ENCODE measurements around the gene CPA3. TPM values are rescaled to one million over a fixed set of nuclear protein-coding genes. Genes with fewer than 3 reads are reported as not detected.

CPA3 gene
- polyA plus RNA-seq, 6 donors from 2014 or later, result 0.28 to 0.31 TPM; not detected in 4

DNA sequence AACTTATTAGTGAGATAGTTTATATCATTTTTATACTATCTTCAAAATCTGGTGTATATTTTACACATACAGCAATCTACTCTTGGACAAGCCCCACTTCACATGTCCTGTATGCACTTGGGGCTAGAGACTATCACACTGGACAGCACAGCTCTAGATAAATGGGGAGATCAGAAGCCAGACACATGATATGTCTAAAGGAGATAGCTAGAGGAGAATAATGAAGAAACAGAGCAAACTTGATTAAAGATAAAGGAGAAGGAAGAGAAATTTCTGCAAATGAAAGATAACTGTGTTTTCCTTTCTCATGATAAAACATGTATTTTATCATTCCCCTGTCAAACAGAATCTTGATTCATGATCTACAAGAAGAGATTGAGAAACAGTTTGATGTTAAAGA is 13.0 kb downstream of the CPA3 start:
- ATAC-seq (ENCODE audit: low read depth in 2 of 2), result no peak
- H3K4me1 Mint-ChIP-seq, result no peaks in the 10 kb centered on the region
- peaks cover 5 to 8% (median 6%) of the 10 kb centered on the region in 3 donors for H3K27me3 Mint-ChIP-seq
- no peak overlapping the region for H3K27ac Mint-ChIP-seq
- H3K9me3 Mint-ChIP-seq, result no peaks in the 10 kb centered on the region
- no peak overlapping the region for H3K4me3 Mint-ChIP-seq
- no peak for DNase-seq
- H3K36me3 Mint-ChIP-seq, result no peaks in the 10 kb centered on the region

DNA sequence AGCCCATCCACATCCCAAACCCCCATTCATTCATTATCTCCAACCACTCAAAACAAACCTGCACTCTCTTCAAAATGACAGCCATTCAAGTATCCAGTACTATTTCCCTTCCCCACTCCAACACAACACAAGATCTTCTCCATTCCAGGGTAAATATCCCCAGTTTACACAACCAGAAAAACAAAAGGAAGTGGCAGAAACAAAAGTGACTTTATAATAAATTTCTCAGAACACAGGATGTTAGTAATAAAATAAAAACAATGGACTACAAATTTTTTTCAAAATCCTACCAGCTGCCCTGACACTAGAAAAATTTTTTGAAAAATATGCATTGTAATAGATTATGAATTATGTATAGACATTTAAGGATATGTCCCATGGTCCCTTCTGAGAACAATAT is 14.2 kb downstream of the CPA3 start:
- Mint-ChIP-seq H3K27me3 (peaks cover 4 to 6% (median 6%) of the 10 kb centered on the region in 3 donors), H3K27ac (no peak overlapping the region), H3K4me1 (no peaks in the 10 kb centered on the region), H3K36me3 (no peaks in the 10 kb centered on the region), H3K9me3 (no peaks in the 10 kb centered on the region), H3K4me3 (no peak overlapping the region)
- ATAC-seq (ENCODE audit: low read depth in 2 of 2), result no peak
- no peak for DNase-seq

DNA sequence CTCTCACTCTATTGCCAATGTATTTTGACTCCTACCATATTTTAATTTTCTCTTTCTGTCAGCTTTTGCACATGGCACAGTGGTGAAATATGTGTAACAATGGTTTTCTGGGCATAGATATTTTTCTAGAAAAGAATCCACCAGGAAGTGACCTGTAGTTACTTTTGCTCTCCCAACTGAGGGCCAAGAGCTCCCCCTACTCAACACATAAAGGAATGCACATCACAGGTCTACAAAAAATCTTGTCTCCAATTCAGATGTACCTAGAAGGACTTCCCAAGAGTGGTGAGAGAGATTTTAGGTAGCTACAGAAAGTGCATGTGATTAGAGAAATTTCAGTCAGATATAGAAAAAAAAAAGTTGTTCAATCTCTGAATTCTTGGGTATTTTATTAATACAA is 15.6 kb downstream of the CPA3 start:
- Mint-ChIP-seq H3K36me3 (no peaks in the 10 kb centered on the region), H3K9me3 (peaks cover 0 to 1% (median 0%) of the 10 kb centered on the region in 7 donors), H3K4me1 (no peaks in the 10 kb centered on the region), H3K4me3 (no peak overlapping the region), H3K27me3 (peaks cover 0 to 6% (median 0%) of the 10 kb centered on the region in 3 donors), H3K27ac (no peak overlapping the region)
- DNase-seq, result no peak
- no peak for ATAC-seq (ENCODE audit: low read depth in 2 of 2)

DNA sequence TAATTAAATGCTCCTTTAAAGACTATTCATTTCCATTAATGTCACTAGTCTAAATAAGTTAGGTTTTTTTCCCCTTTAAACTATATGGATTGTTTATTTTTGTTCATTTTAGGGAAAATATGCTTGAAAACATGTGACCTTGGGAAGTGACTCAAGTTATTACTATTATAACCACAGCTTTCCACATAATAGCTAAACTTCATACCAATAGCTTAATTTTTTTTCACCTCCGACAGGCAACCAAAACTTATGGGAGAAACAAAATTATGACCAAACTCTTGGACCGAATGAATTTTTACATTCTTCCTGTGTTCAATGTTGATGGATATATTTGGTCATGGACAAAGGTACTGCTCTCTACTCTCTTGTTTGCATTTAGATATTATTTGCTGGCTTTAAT is 16.2 kb downstream of the CPA3 start:
- H3K27ac Mint-ChIP-seq, result no peak overlapping the region
- ATAC-seq (ENCODE audit: low read depth in 2 of 2), result no peak
- peaks cover 0 to 6% (median 0%) of the 10 kb centered on the region in 3 donors for H3K27me3 Mint-ChIP-seq
- no peak overlapping the region for H3K4me3 Mint-ChIP-seq
- no peaks in the 10 kb centered on the region for H3K36me3 Mint-ChIP-seq
- H3K4me1 Mint-ChIP-seq, result no peaks in the 10 kb centered on the region
- H3K9me3 Mint-ChIP-seq, result peaks cover 0 to 1% (median 0%) of the 10 kb centered on the region in 7 donors
- no peak for DNase-seq

DNA sequence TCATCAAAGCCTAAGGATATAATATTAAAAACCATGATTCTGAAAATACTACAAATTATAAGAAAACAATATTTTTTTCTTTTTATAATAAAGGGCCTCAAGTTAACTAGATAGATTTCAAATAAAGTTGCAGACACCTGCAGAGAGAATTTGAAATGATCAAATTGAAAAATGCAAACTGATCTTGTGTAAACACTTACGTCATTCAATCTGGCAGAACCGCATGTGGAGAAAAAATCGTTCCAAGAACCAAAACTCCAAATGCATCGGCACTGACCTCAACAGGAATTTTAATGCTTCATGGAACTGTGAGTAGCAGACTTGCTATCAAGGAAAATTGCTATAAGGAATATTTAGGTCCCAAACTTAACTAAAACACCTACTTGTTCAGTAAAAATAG is 17.2 kb downstream of the CPA3 start:
- no peak overlapping the region for H3K27ac Mint-ChIP-seq
- peaks cover 0 to 1% (median 0%) of the 10 kb centered on the region in 7 donors for H3K9me3 Mint-ChIP-seq
- no peak overlapping the region for H3K4me3 Mint-ChIP-seq
- H3K36me3 Mint-ChIP-seq, result no peaks in the 10 kb centered on the region
- DNase-seq (no peak), ATAC-seq (ENCODE audit: low read depth in 2 of 2) (no peak)
- no peaks in the 10 kb centered on the region for H3K4me1 Mint-ChIP-seq
- peaks cover 0 to 6% (median 0%) of the 10 kb centered on the region in 3 donors for H3K27me3 Mint-ChIP-seq

DNA sequence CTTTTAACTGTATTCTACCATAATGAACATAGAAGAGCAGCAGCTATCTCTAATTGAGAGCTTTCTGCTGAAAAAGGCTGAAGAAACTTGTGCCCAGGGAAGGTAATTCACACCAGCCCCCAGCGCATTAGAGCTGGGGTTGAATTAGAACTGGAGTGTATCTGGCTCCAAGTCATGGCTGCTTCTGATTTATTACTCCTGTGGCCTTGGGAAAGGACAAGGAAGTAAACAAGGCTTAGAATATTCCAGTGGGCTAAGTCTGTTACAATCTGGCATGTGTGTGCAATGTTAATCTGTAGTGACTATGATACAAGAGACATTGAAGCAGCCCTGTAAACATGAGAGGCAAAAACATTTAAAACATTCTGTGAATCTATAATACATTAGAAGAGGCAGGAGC is 18.1 kb downstream of the CPA3 start:
- Mint-ChIP-seq H3K4me1 (no peaks in the 10 kb centered on the region), H3K9me3 (peaks cover 0 to 1% (median 0%) of the 10 kb centered on the region in 7 donors), H3K27me3 (peaks cover 0 to 6% (median 6%) of the 10 kb centered on the region in 3 donors)

DNA sequence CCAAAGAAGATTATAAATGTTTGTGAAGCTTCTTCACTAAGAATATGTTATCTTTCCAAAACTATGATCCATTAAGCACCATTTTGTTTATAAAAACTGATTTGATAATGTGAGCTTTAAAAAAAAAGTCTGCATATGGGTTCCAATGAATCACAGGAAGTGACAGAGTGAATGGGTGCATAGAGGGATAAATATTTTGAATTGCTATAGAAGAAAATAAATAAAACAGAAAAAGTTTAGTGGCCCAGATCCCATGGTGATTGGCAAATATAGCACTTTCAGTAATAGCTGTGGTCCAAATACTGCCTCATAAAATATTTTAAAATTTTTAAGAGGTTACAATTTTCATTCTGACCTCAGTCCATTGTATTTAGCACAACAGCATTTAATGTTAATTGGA is 19.2 kb downstream of the CPA3 start:
- H3K27ac Mint-ChIP-seq, result no peak overlapping the region
- DNase-seq (no peak), ATAC-seq (ENCODE audit: low read depth in 2 of 2) (no peak)
- H3K9me3 Mint-ChIP-seq, result peaks cover 0 to 1% (median 0%) of the 10 kb centered on the region in 7 donors
- H3K27me3 Mint-ChIP-seq, result peaks cover 0 to 11% (median 2%) of the 10 kb centered on the region in 3 donors
- H3K4me1 Mint-ChIP-seq, result no peaks in the 10 kb centered on the region
- H3K4me3 Mint-ChIP-seq, result no peak overlapping the region
- no peaks in the 10 kb centered on the region for H3K36me3 Mint-ChIP-seq

More for the DNA sequence above, 18.1 kb downstream of the CPA3 start:
- no peak for ATAC-seq (ENCODE audit: low read depth in 2 of 2)
- no peak overlapping the region for H3K4me3 Mint-ChIP-seq
- DNase-seq, result no peak
- H3K27ac Mint-ChIP-seq, result peak overlapping the region in 1 of 6 donors; percentile 16
- H3K36me3 Mint-ChIP-seq, result no peaks in the 10 kb centered on the region

DNA sequence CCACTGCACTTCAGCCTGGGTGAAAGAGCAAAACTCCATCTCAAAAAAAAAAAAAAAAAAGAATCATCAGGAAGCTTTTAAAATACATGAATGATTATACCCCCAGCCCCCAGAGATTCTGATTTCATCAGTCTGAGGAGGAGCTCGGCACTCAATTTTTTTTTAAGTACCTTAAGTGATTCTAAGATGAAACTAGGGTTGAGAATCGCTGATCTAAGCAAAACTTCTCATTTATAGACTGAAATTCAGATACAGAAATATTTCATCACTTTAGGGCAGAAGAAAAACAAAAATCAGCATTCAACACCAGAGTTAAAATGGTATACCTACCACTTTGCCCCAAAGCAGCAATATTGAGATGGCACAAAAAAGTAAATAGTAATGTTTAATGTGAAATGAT is 24.7 kb downstream of the CPA3 start:
- DNase-seq (no peak), ATAC-seq (ENCODE audit: low read depth in 2 of 2) (no peak)
- Mint-ChIP-seq H3K36me3 (no peaks in the 10 kb centered on the region), H3K27me3 (peaks cover 0 to 11% (median 3%) of the 10 kb centered on the region in 3 donors), H3K27ac (no peak overlapping the region), H3K4me1 (no peaks in the 10 kb centered on the region), H3K9me3 (peaks cover 0 to 8% (median 3%) of the 10 kb centered on the region in 7 donors), H3K4me3 (no peak overlapping the region)

DNA sequence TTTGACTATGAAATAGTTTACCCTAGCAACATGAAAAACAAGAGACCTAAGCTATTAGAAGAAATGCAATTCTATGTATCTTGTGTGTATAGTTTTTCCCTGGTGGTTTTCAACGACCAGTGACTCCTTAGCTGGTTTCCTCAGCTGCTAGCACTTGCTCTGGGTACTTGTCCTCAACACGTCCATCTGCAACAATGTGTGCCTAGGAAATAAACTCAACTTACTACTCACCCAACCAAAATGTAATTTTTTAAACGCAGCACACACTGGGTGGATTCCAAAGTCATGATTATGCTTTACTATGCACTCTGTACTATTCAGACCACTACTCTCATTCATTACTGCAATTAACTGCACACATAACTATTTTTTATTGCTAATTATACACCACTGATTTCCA is 31.0 kb downstream of the CPA3 start:
- Mint-ChIP-seq H3K4me3 (no peak overlapping the region), H3K27ac (no peak overlapping the region), H3K27me3 (peaks cover 0 to 15% (median 0%) of the 10 kb centered on the region in 3 donors), H3K4me1 (no peaks in the 10 kb centered on the region), H3K36me3 (no peaks in the 10 kb centered on the region), H3K9me3 (peaks cover 0 to 8% (median 3%) of the 10 kb centered on the region in 7 donors)
- ATAC-seq (ENCODE audit: low read depth in 2 of 2) (no peak), DNase-seq (no peak)

DNA sequence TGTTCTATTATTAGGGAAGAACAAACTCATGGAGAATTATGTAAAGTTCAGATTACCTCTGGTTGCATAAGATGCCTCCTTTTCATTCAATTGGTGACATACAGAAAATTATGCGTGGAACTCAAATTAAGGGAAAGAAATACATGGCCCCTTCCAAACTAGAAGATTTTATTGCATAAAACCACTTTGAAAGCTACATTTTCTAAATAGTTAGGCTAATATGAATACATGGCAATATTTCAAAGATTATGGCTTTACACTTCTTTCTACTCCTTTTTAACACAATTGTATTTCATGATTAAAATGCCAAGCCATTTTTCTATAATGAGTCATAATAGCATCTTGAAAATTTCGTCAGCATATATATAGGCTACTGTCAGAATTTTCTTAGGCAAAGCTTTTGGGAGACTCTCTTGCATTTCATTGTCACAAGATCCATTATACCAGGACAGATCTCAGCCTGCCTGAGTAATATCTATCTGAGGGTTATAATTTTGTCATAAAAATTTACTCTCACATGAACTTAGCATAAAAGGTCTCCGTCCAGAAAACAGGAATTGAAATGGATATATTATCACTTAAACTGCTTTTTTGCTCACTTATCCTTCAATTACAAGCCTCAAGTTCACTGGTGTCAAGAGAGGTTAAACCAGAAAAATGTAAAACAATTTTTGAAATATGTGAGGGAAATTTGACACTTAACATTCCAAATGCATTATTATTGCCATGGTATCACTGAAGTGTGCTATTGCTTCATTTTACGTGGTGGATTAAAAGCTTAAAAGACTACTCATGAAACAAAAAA is 37.1 kb downstream of the CPA3 start:
- Mint-ChIP-seq H3K36me3 (no peaks in the 10 kb centered on the region), H3K4me1 (no peaks in the 10 kb centered on the region), H3K27me3 (peaks cover 6 to 21% (median 9%) of the 10 kb centered on the region in 3 donors), H3K9me3 (no peaks in the 10 kb centered on the region), H3K4me3 (no peak overlapping the region), H3K27ac (no peak overlapping the region)
- no peak for DNase-seq
- ATAC-seq (ENCODE audit: low read depth in 2 of 2), result no peak

DNA sequence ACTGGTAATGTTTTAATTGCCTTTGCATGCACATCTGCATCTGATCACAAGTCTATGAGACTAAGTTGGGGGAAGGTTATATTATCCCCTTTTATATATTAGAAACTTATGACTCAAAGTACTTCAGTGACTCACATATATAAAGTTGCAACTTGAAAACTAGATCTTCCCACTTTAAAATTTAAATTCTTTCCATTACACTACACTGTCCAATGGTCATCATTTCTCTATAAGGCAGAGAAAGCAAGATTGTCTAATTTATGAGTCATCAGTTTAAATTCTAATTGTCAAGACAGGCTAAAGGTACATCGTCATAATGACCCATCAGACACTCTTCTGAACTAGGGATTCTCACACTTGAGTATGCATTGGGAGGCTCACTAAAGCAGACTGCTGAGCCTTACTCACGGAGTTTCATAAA is 37.9 kb downstream of the CPA3 start:
- no peak overlapping the region for H3K4me3 Mint-ChIP-seq
- peaks cover 12 to 18% (median 13%) of the 10 kb centered on the region in 3 donors for H3K27me3 Mint-ChIP-seq
- no peaks in the 10 kb centered on the region for H3K36me3 Mint-ChIP-seq
- no peak for DNase-seq
- no peaks in the 10 kb centered on the region for H3K4me1 Mint-ChIP-seq
- no peaks in the 10 kb centered on the region for H3K9me3 Mint-ChIP-seq
- ATAC-seq (ENCODE audit: low read depth in 2 of 2), result no peak
- H3K27ac Mint-ChIP-seq, result no peak overlapping the region

DNA sequence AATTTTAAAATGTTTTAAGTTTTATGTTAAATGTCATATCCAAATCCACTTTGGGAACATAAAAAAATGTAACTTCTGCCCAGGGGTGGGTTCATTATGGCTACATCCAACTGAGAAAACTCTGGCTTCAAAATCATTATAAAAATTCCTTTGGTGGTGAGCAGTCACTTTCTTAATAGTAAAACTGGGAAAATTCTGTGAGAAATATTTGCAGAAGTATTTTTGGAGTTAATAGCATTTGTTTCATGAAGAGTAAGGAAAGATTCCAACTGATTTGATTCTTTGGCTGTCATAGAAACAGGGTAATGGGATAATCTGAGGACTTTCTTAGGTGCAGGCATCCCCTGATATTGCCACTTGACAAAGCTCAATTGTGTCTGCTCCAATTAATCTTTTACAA is 38.8 kb downstream of the CPA3 start:
- Mint-ChIP-seq H3K4me1 (no peaks in the 10 kb centered on the region), H3K27me3 (peaks cover 18 to 21% (median 20%) of the 10 kb centered on the region in 3 donors), H3K27ac (no peak overlapping the region), H3K4me3 (no peak overlapping the region), H3K36me3 (no peaks in the 10 kb centered on the region), H3K9me3 (no peaks in the 10 kb centered on the region)
- DNase-seq (no peak), ATAC-seq (ENCODE audit: low read depth in 2 of 2) (no peak)

DNA sequence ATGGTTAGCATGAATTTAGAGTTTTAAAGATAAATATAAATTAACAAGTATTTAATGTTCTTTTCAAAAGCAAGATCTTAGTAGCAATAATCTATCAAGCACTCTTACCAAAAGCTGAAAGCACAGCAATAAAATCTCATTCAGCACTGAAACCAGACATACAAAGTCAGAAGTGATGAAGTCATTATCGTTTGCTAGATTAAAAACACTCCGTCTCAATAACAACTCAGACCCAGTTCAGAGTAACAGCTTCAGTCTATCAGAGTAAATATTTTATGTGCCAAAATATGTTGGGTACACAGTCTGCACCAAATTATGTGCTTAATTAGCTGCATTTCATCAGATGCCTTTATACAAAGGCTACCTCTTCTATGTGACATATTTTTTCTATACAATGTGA is 41.6 kb downstream of the CPA3 start:
- no peak for DNase-seq
- no peak overlapping the region for H3K4me3 Mint-ChIP-seq
- H3K27ac Mint-ChIP-seq, result no peak overlapping the region
- H3K4me1 Mint-ChIP-seq, result no peaks in the 10 kb centered on the region
- ATAC-seq (ENCODE audit: low read depth in 2 of 2), result no peak
- H3K9me3 Mint-ChIP-seq, result no peaks in the 10 kb centered on the region
- no peaks in the 10 kb centered on the region for H3K36me3 Mint-ChIP-seq
- peaks cover 14 to 28% (median 25%) of the 10 kb centered on the region in 3 donors for H3K27me3 Mint-ChIP-seq

DNA sequence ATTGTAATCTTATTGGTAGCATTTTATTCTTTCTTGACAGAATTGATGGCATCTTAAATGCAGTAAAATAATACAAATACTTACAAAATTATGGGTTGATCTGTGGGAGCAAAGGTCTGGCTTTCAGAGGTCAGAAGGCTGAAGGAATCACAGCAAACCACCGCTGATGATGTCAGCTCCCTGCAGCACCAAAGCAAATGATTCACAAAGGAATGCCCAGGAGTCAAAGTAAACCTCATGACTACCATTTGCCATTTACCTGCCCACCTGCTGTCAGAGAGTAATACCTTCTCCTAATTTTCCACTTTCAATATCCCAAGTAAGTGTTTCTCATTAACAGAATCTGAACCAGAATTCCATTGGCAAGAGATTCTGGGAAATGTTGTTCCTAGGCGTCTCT is 46.1 kb downstream of the CPA3 start:
- no peaks in the 10 kb centered on the region for H3K4me1 Mint-ChIP-seq

More for the DNA sequence above, 46.1 kb downstream of the CPA3 start:
- H3K36me3 Mint-ChIP-seq, result no peaks in the 10 kb centered on the region
- DNase-seq (no peak), ATAC-seq (ENCODE audit: low read depth in 2 of 2) (no peak)
- no peak overlapping the region for H3K4me3 Mint-ChIP-seq
- H3K27me3 Mint-ChIP-seq, result peaks cover 11 to 30% (median 20%) of the 10 kb centered on the region in 3 donors
- H3K9me3 Mint-ChIP-seq, result no peaks in the 10 kb centered on the region
- no peak overlapping the region for H3K27ac Mint-ChIP-seq

All from naive B cell (primary cell).